HG03439 (cell line): ENCODE results near the gene HIRIP3.
"Not testable (repeated sequence)": the region's sequence is repeated elsewhere in the genome, so short reads cannot be mapped to it uniquely, and the experiment has no call there.

ENCODE experiments used
- ATAC-seq: cut with Tn5 transposase; IDR thresholded peaks from one replicate; pipeline ENCODE4 v1.9.1; 2021; ENCODE audit warnings: mild to moderate bottlenecking, moderate library complexity; ENCODE audit not compliant: unreplicated experiment

The HIRIP3 gene, protein sequence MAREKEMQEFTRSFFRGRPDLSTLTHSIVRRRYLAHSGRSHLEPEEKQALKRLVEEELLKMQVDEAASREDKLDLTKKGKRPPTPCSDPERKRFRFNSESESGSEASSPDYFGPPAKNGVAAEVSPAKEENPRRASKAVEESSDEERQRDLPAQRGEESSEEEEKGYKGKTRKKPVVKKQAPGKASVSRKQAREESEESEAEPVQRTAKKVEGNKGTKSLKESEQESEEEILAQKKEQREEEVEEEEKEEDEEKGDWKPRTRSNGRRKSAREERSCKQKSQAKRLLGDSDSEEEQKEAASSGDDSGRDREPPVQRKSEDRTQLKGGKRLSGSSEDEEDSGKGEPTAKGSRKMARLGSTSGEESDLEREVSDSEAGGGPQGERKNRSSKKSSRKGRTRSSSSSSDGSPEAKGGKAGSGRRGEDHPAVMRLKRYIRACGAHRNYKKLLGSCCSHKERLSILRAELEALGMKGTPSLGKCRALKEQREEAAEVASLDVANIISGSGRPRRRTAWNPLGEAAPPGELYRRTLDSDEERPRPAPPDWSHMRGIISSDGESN

DNA sequence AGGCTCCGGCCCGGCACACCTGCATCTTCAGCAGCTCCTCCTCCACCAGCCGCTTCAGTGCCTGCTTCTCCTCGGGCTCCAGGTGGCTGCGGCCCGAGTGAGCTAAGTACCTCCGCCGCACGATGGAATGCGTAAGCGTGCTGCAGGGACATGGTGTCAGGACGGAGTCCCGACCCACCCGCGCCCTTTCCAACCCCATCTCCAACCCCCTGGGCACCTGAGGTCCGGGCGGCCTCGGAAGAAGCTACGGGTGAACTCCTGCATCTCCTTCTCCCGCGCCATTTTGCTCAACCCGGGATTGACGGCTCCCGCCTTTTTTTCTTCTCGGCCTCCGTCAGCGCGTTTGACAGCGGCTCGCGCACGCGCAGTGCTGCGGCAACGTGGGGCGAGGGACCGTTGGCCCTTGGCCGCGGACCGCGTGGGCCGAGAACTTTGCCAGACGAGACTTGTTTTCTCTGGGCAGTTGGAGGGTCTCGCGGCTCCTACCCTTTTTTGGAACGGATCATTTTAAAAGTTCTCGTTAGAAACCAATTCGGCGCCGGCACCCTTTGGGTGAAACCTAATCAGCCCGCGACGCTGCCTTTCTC, at the start of gene HIRIP3:
Gene HIRIP3, minus strand, starts transcription at position 294 of the 587 bp plus-strand sequence. Its CDS starts 12 bp downstream, at position 282.
- peak; percentile 54 for ATAC-seq

GRCh38 chr16:30041841-30042240, 46.4 kb upstream of the HIRIP3 start:
- no peak for ATAC-seq

DNA sequence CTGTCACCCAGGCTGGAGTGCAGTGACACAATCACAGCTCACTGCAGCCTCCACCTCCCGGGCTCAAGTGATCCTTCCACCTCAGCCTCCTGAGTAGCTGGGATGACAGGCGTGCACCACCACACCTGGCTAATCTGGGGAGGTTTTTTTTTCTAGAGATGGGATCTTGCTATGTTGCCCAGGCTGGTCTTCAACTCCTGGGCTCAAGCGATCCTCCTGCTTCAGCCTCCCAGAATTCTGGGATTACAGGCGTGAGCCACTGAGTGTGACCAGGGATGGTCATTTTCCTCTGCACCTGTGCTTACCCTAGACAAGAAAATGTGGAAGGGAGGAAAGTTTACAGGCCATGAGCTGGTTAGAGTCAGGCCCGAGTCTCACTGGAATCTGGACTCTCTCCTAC, 45.3 kb upstream of the HIRIP3 start:
- ATAC-seq: not testable (repeated sequence)

- no peak for ATAC-seq
Measured at GRCh38 chr16:30040221-30040620, 44.8 kb upstream of the HIRIP3 start.

DNA sequence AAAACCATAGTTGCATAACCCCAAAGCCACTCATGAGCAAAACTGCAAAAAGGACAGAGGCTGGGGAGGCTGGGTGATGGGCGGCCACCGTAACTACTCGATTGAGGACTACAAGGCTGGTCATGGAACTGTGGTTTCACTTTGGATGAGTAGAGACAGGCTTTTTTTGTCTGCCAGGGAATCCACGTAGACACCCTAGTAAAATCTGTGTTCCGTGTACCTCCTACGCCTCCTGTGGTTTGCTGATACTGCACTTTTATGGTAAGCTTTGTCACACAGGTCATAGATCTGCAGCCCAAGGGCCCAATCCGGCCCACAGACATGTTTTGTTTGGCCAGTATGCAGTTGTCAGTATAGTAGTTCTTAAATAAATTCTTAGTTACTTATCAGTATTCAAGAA, 37.9 kb upstream of the HIRIP3 start:
- no peak for ATAC-seq

DNA sequence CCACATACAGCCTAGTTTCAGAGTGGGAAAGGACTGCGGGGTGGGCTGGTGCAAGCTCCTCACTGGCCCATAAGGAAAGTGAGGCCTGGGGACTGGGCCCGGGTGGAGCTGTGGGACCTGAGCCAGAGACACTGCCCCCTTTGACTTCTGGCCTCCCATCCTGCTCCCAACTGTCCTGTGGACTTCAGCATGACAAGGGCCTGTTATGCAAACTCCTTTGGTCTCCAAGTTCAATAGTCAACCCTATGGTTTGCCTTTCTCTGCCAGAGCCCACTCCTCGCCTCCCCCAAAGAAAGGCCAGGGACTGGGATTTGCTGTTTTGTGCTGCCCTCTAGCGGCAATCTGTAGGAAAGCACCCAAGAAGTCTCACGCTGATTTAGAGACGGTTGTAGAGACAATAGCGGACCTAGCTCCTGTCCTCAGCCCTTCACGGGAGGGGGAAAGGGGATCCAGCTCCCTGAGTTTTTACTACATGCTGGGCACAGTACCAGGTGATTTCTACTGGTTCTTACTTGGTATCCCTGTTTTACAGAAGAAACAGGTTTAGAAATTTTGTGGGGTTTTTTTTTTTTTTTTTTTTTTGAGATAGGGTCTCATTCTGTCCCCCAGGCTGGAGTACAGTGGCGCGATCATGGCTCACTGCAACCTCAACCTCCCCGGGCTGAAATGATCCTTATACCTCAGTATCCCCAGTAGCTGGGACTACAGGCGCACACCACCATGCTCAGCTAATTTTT, 36.8 kb upstream of the HIRIP3 start:
- no peak for ATAC-seq

- no peak for ATAC-seq
Measured at GRCh38 chr16:30031477-30031918, 36.1 kb upstream of the HIRIP3 start.

- ATAC-seq: no peak
Measured at GRCh38 chr16:30030841-30031413, 35.5 kb upstream of the HIRIP3 start, which contains the start of gene TLCD3B. TLCD3B (minus strand) TSS chr16:30031271; CDS start chr16:30030527, 744 bp downstream.

DNA sequence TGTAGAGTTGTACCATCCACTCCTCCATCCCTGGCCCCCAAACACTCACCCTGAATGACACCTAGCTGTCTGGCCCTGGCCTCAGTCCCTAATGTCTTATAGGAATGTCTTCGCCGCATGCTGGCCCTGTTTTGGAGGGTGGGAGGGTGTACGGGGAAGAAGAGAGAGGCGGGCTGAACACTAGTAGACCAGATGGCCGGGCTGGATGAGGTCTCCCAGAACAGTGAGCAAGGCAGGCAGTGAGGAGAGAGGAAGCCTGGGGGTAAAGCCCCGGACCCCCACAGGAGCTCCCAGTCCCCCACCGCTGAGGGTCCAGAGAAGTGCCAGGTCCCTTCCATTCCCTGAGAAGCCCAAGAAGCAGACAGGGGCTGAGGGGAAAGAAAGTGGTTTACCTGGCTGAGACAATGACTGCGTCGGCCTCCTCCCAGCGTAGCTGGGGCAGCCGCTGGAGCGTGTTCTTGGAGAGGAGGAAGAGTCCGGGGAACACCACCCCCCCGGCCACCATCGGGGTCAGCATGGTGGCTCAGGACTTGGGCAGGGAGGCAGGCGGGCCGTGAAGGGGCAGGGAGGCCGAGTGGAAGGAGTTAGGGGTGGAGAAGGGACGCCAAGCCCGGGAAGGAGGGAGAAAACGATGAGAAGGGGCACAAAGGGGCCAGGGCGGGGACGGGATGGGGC, 34.7 kb upstream of the HIRIP3 start:
- no peak for ATAC-seq

DNA sequence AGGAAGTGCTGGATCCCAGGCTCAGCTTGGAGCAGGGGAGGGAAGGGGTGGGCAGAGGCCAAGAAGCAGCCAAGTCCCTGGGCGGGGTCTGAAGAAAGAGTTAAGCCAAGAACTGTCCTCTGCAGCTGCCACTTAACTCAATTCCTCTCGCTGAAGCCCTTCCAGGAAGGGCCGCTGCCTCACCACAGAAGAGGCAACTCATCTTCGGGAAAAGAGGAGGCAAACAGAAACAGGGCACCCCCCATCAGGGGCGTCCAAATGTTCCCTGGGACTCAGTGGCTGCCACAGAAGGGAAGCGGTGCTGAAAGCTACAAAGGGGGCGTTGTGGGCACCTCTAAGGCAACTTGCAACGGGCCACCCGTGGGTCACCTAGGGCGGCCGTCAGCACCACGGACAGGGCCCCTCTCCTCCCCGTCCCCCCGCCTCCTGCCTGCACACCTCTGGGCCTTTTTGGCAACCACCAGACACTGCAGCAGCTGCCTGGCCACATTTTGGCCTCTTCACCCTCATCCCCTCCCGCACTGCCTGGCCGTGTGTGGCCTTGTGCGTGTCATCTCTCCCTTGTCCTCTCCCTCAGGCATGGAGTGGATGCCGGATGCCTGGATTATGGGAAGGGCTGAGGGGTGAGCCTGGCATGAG, 33.1 kb upstream of the HIRIP3 start:
- no peak for ATAC-seq

DNA sequence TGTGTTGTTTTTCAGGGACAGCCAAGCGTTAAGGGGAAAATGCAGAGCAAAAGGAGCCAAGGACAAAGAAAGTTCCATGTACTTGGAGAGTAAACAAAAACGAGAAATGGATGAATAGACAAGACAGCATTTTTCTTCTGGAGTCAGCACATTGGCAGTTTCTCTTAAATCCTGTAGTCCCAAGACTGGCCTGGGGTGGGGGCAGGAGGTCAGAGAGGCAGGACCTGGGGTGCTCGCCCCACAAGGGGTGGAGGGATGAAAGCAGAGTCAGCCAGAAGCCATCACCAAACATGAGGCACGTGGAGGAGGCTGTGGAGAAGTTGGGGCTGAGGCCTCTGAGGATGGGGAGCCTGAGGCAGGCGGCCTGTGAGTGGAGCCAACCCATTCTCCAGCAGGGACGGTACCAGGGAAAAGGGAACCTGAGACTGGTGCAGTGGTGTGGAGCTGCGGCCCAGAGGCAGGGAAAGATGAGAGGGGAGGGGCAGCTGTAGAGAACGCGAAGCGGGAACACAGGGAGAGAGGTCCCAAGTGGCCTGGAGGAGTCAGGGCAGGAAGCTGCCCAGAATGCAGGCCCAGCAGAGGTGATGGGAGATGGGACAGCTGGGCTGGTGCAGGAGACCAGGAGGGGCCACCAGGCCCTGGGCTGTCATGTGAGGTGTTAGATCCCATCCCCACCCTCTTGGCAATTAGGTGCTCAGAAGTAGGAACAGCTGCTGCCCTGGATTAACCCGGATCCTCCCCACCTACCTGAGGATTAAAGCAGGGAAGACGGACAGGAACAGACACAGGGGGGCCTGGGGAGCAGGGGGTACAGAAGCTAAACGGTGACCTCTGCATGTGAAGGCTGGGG, 32.4 kb upstream of the HIRIP3 start:
- no peak for ATAC-seq

GRCh38 chr16:30026449-30026848, 31.0 kb upstream of the HIRIP3 start:
- ATAC-seq: no peak

DNA sequence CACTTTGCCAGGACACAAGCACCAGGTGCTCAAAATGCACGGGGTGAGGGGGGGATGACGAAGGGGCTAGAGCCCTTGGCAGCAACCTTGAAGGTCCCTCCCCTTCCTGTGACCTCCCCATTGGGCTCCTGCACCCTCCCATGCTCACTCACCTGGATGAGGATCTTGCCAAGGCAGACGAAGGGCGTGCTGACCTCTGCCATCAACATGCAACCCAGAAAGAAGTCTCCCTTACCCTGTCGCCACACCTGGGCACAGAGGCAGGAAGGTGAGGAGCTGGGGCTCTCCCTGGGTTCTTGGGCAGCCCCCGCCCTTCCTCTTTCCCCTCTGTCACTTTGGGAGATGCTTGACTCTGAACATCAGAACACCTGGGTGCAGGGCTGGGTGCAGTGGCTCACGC, 30.2 kb upstream of the HIRIP3 start:
- ATAC-seq: no peak

GRCh38 chr16:30025156-30025555, 29.7 kb upstream of the HIRIP3 start:
- no peak for ATAC-seq

- no peak for ATAC-seq
Measured at GRCh38 chr16:30024451-30024850, 29.0 kb upstream of the HIRIP3 start.

DNA sequence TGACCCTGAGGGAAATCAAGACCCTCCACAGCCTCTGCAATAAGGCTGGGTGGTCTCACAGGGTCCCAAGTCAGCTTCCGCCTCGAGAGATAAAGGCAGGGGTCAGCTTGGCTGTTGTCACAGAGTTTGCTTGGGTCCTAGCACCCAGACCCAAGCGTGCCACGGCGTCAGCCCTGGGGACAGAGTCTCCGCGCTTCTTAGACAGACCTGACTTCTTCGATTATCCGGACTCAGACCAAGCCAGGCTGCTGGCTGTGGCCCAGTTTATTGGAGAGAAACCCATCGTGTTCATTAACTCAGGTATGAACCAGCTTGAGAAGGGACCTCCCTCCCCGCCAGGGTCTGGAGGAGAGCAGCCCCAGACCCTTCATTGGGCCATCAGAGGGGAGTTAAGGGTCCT, 28.2 kb upstream of the HIRIP3 start:
- no peak for ATAC-seq

DNA sequence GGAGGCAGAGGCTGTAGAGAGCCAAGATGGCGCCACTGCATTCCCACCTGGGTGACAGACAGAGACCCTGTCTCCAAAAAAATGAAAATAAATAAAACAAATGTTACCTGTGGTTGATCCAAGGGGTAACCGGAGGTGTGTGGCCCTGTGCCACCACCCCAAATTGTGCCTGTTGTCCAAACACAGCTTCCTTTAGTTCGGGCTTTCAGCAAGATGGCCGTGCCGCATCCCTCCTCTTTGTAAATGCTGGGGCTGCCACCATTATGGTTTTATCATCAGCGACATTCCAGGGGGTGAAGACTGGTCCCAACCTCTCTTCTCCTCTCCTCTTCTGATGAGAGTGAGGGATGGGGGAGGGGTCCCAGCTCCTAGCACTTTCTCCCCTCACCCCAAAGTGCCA, 27.5 kb upstream of the HIRIP3 start, which contains the start of gene C16orf92:
Gene C16orf92, plus strand, starts transcription at position 312 of the 400 bp plus-strand sequence. CDS start 143 bp downstream, outside the sequence.
- ATAC-seq: no peak

DNA sequence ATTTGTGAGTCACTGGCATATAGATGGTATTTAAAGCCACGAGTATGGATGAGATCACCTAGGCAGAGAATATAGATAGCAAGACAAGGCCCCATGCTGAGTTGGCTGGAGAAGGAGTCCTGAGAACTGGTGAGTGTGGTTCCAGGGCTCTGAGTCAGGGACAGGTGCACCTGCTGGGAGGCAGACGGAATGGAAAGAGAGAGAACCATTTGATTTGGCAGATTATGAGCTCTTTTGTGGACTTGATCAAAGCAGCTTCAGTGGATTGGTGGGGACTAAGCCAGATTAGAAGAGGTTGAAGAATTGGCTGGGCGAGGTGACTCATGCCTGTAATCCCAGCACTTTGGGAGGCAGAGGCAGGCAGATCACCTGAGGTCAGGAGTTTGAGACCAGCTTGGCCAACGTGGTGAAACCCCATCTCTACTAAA, 23.3 kb upstream of the HIRIP3 start:
- ATAC-seq: no peak

- not testable (repeated sequence) for ATAC-seq
Measured at GRCh38 chr16:30017937-30018336, 22.5 kb upstream of the HIRIP3 start.
